ENCODE measurements around the gene SYNGAP1.

DNA sequence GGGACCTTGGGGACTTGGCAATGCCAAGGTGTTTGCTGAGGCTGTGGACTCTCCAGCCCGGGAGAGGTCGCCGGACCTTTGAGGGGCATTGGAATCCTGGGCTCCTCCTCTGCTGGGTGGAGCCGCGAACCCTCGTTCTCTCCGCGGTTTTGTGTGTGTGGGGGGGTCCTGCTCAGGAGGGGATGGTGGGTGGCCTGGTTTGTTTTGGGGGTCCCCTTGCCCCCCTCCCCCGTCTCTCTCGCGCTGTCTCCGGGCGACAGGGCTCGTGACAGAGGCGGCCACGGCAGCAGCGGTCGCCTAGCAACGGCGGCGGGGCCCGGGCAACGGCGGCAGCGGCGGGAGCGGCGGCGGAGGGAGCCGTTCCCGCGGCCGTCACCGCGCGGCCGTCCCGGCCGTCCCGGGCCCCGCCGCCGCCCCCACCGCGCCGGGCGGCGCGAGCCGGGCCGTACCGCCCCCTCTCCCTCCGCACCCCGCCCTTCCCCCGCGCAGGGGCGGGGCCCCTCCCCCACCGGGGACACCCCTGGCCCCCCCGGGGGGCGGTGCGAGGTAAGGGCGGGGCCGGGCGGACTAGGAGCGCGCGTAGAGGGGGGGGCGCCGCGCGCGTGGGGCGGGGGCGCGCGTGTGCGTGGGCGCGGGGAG, 7.8 kb downstream of the SYNGAP1 start:
- TF ChIP-seq, protein P1, sequence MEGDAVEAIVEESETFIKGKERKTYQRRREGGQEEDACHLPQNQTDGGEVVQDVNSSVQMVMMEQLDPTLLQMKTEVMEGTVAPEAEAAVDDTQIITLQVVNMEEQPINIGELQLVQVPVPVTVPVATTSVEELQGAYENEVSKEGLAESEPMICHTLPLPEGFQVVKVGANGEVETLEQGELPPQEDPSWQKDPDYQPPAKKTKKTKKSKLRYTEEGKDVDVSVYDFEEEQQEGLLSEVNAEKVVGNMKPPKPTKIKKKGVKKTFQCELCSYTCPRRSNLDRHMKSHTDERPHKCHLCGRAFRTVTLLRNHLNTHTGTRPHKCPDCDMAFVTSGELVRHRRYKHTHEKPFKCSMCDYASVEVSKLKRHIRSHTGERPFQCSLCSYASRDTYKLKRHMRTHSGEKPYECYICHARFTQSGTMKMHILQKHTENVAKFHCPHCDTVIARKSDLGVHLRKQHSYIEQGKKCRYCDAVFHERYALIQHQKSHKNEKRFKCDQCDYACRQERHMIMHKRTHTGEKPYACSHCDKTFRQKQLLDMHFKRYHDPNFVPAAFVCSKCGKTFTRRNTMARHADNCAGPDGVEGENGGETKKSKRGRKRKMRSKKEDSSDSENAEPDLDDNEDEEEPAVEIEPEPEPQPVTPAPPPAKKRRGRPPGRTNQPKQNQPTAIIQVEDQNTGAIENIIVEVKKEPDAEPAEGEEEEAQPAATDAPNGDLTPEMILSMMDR (conservative IDR thresholded peaks at IDR 0.05; ENCODE audit: low read depth, low read length): no peak
- no peak for TF ChIP-seq EZH2 (IDR thresholded peaks at IDR 0.05; ENCODE audit: borderline replicate concordance, low read depth, low read length, poor library complexity, severe bottlenecking)

Measured in A673 (cell line).